ENCODE data around the gene TMEM140. TPM values are rescaled to one million over a fixed set of nuclear protein-coding genes. Genes with fewer than 3 reads are reported as not detected.

Gene TMEM140
- total and polyA plus RNA-seq, 9 of the 15 experiments (the other 6 are each of a cell fraction or from before 2014, with no cell fraction given) = 0.03 to 0.82 (median 0.23) TPM

GRCh38 chr7:135160858-135161653 is 13.2 kb downstream of the TMEM140 start (continued):
- TF ChIP-seq HOMEZ (CRISPR knock-in tag; IDR thresholded peaks at IDR 0.05) (no peak), SRSF1 (IDR thresholded peaks at IDR 0.05; ENCODE audit: low read depth, low read length) (no peak), ZBTB9 (CRISPR knock-in tag; IDR thresholded peaks at IDR 0.05) (peak; percentile 64; the same call in 1 of the 2 replicates), ZNF778 (CRISPR knock-in tag; IDR thresholded peaks at IDR 0.05) (no peak), BHLHE40 (IDR thresholded peaks at IDR 0.05; ENCODE audit: low read length) (no peak), ZNF41 (CRISPR knock-in tag; conservative IDR thresholded peaks at IDR 0.05) (no peak; the same call in 1 of the 2 replicates), ZNF395 (CRISPR knock-in tag; IDR thresholded peaks at IDR 0.05) (peak; percentile 94), SMC3 (conservative IDR thresholded peaks at IDR 0.05; ENCODE audit: insufficient read depth, low read depth, low read length) (no peak), SNAPC5 (CRISPR knock-in tag; IDR thresholded peaks at IDR 0.05) (no peak), RAD51 (IDR thresholded peaks at IDR 0.05; ENCODE audit: borderline replicate concordance, low read depth) (no peak), ZC3H4 (CRISPR knock-in tag; IDR thresholded peaks at IDR 0.05; ENCODE audit: borderline replicate concordance) (no peak), ETV1 (tag; conservative IDR thresholded peaks at IDR 0.05; ENCODE audit: low read depth) (no peak), PHTF2 (CRISPR knock-in tag; IDR thresholded peaks at IDR 0.05) (peak; percentile 68; the same call in 1 of the 2 replicates), THRB (CRISPR knock-in tag; conservative IDR thresholded peaks at IDR 0.05) (no peak), ZNF511 (CRISPR knock-in tag; IDR thresholded peaks at IDR 0.05) (no peak; the same call in 1 of the 2 replicates), ZNF518B (CRISPR knock-in tag; IDR thresholded peaks at IDR 0.05) (no peak)

Measured in K562 (cell line).